ENCODE results near the gene CAMK2G. TPM values are rescaled to one million over a fixed set of nuclear protein-coding genes. Genes with fewer than 3 reads are reported as not detected.
A peak's percentile ranks its signal among the peaks of the same experiment; 100 is the strongest.

Gene CAMK2G
- total RNA-seq, 2 experiments from 2014 or later, result 34.4 to 38.4 TPM

DNA sequence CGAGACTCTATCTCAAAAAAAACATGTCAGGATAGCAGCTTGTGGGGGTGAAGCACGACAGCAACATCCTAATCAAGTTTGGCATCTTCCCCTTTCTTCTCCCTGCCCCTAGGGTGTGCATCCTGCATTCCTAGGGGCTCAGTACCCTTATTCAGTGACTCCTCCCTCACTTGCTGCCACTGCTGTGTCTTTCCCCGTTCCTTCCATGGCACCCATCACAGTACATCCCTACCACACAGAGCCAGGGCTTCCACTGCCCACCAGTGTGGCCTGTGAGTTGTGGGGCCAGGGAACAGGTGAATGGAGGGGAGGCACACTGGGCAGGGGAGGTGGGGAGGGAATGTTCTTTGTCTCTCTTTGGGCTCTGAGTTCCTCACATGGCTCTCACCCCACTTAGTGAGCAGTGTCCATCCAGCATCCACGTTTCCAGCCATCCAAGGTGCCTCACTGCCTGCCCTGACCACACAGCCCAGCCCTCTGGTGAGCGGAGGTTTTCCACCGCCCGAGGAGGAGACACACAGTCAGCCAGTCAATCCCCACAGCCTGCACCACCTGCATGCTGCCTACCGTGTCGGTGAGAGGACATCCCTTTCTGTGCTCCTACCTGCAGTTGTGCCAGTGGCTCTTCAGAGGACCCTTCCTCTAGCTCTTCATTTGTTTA, 74.3 kb downstream of the CAMK2G start:
- peaks cover 87% of the 10 kb centered on the region for H3K36me3 Mint-ChIP-seq (ENCODE audit: low read depth)
- Histone ChIP-seq H3K4me3 (ENCODE audit: low read length) (no peak overlapping the region), H3K27ac (ENCODE audit: low read depth in 1 of 2, low read length in 2 of 2) (no peak overlapping the region), H3K4me1 (ENCODE audit: insufficient read depth, low read length) (peaks cover 6% of the 10 kb centered on the region), H3K36me3 (ENCODE audit: insufficient read depth, low read length) (peaks cover 91% of the 10 kb centered on the region), H3K27me3 (ENCODE audit: control insufficient read depth in 1 of 2, insufficient read depth in 2 of 2, low read length in 2 of 2) (no peaks in the 10 kb centered on the region), H3K9me3 (ENCODE audit: control insufficient read depth in 1 of 2, insufficient read depth in 1 of 2, low read length in 2 of 2) (no peaks in the 10 kb centered on the region)
- H3K27ac Mint-ChIP-seq, result peak overlapping the region; percentile 62
- TF ChIP-seq, protein P1, sequence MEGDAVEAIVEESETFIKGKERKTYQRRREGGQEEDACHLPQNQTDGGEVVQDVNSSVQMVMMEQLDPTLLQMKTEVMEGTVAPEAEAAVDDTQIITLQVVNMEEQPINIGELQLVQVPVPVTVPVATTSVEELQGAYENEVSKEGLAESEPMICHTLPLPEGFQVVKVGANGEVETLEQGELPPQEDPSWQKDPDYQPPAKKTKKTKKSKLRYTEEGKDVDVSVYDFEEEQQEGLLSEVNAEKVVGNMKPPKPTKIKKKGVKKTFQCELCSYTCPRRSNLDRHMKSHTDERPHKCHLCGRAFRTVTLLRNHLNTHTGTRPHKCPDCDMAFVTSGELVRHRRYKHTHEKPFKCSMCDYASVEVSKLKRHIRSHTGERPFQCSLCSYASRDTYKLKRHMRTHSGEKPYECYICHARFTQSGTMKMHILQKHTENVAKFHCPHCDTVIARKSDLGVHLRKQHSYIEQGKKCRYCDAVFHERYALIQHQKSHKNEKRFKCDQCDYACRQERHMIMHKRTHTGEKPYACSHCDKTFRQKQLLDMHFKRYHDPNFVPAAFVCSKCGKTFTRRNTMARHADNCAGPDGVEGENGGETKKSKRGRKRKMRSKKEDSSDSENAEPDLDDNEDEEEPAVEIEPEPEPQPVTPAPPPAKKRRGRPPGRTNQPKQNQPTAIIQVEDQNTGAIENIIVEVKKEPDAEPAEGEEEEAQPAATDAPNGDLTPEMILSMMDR (IDR thresholded peaks at IDR 0.05), result no peak
- intact Hi-C loops (cut with DNase I, micrococcal nuclease), result no loop called here
- H3K9me3 Mint-ChIP-seq, result no peaks in the 10 kb centered on the region
- ChIA-PET CTCF (no interaction called here), POLR2A (interaction anchor here (1.0 to 3.8 kb wide), 4 partner anchors 10 to 29 kb away, joined by 3 to 20 read pairs (median 4); partner anchors contain the start of gene CHCHD1)
- ATAC-seq (ENCODE audit: poor library complexity) (no peak), DNase-seq (no peak)
- H3K4me1 Mint-ChIP-seq (ENCODE audit: low read depth), result no peaks in the 10 kb centered on the region
- H3K27me3 Mint-ChIP-seq, result no peaks in the 10 kb centered on the region
- no peak overlapping the region for H3K4me3 Mint-ChIP-seq

DNA sequence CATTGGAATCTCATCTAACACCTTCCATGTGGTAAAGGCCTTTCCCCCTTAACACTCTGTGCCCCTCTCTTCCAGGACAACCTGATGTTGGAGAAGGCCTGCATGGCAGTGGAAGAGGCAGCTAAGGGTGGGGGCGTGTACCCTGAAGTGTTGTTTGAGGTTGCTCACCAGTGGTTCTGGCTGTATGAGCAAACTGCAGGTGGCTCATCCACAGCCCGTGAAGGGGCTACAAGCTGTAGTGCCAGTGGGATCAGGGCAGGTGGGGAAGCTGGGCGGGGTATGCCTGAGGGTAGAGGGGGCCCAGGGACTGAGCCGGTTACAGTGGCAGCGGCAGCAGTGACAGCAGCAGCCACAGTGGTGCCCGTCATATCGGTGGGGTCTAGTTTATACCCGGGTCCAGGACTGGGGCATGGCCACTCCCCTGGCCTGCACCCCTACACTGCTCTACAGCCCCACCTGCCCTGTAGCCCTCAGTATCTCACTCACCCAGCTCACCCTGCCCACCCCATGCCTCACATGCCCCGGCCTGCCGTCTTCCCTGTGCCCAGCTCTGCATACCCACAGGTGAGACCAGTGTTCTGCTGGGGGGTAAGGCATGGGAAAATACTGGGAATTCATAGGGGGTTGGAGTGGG, 75.3 kb downstream of the CAMK2G start:
- CTCF ChIA-PET, result no interaction called here

DNA sequence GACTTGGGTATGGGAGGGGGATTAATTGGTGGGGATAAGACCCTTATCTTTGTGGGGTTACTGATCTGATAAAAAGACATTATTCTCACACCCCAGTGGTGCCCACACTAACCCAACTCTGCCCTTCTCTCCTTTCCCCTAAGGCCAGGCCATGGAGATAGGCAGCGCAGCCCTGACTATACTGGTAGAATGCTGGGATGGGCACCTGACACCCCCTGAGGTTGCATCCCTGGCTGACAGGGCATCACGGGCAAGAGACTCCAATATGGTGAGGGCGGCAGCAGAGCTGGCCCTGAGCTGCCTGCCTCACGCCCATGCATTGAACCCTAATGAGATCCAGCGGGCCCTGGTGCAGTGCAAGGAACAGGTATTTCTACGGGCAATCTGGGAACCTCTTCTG, 76.3 kb downstream of the CAMK2G start:
- H3K9me3 ChIP-seq (ENCODE audit: control insufficient read depth in 1 of 2, insufficient read depth in 1 of 2, low read length in 2 of 2), result no peaks in the 10 kb centered on the region
- intact Hi-C loops (cut with DNase I, micrococcal nuclease), result no loop called here
- H3K27ac ChIP-seq (ENCODE audit: low read depth in 1 of 2, low read length in 2 of 2), result no peak overlapping the region
- TF ChIP-seq, protein P1 (IDR thresholded peaks at IDR 0.05), result no peak
- ChIA-PET POLR2A (interaction anchor here (1.2 to 3.8 kb wide), 2 partner anchors 12 to 16 kb away, joined by 4 to 20 read pairs; partner anchors contain the start of gene CHCHD1), CTCF (no interaction called here)
- DNase-seq (no peak), ATAC-seq (ENCODE audit: poor library complexity) (no peak)
- Mint-ChIP-seq H3K9me3 (no peaks in the 10 kb centered on the region), H3K36me3 (ENCODE audit: low read depth) (peaks cover 92% of the 10 kb centered on the region), H3K4me1 (ENCODE audit: low read depth) (no peaks in the 10 kb centered on the region), H3K27ac (peak overlapping the region; percentile 62), H3K4me3 (no peak overlapping the region), H3K27me3 (no peaks in the 10 kb centered on the region)
- H3K4me1 ChIP-seq (ENCODE audit: insufficient read depth, low read length), result peaks cover 6% of the 10 kb centered on the region
- H3K27me3 ChIP-seq (ENCODE audit: control insufficient read depth in 1 of 2, insufficient read depth in 2 of 2, low read length in 2 of 2), result no peaks in the 10 kb centered on the region
- H3K4me3 ChIP-seq (ENCODE audit: low read length), result no peak overlapping the region
- peaks cover 91% of the 10 kb centered on the region for H3K36me3 ChIP-seq (ENCODE audit: insufficient read depth, low read length)

More for the DNA sequence above, 75.3 kb downstream of the CAMK2G start:
- intact Hi-C loops (cut with DNase I, micrococcal nuclease), result no loop called here
- Histone ChIP-seq H3K4me1 (ENCODE audit: insufficient read depth, low read length) (peaks cover 6% of the 10 kb centered on the region), H3K27ac (ENCODE audit: low read depth in 1 of 2, low read length in 2 of 2) (no peak overlapping the region), H3K4me3 (ENCODE audit: low read length) (no peak overlapping the region), H3K36me3 (ENCODE audit: insufficient read depth, low read length) (peaks cover 91% of the 10 kb centered on the region), H3K9me3 (ENCODE audit: control insufficient read depth in 1 of 2, insufficient read depth in 1 of 2, low read length in 2 of 2) (no peaks in the 10 kb centered on the region), H3K27me3 (ENCODE audit: control insufficient read depth in 1 of 2, insufficient read depth in 2 of 2, low read length in 2 of 2) (no peaks in the 10 kb centered on the region)
- no peak for DNase-seq
- TF ChIP-seq, protein P1 (IDR thresholded peaks at IDR 0.05), result no peak
- no peak overlapping the region for H3K4me3 Mint-ChIP-seq
- no peaks in the 10 kb centered on the region for H3K27me3 Mint-ChIP-seq
- H3K9me3 Mint-ChIP-seq, result no peaks in the 10 kb centered on the region
- no peaks in the 10 kb centered on the region for H3K4me1 Mint-ChIP-seq (ENCODE audit: low read depth)
- POLR2A ChIA-PET, result interaction anchor here (1.1 to 3.8 kb wide), 3 partner anchors 11 to 28 kb away, joined by 3 to 20 read pairs (median 4); no protein-coding TSS in a partner anchor
- peak overlapping the region; percentile 62 for H3K27ac Mint-ChIP-seq
- peaks cover 92% of the 10 kb centered on the region for H3K36me3 Mint-ChIP-seq (ENCODE audit: low read depth)
- ATAC-seq (ENCODE audit: poor library complexity), result peak; percentile 14

All from CD4-positive, alpha-beta T cell (primary cell).